Ramos (cell line): Measurements from ENCODE around the gene SLC8A3.

Experiments used
- in situ Hi-C: fragments of 300-500 bp; cut with MboI; formaldehyde crosslinking; loops from one replicate; pipeline ENCODE4 v1.14.3; 2022; ENCODE audit warnings: low sequenced_read_pairs; ENCODE audit not compliant: unreplicated experiment

Gene SLC8A3

DNA sequence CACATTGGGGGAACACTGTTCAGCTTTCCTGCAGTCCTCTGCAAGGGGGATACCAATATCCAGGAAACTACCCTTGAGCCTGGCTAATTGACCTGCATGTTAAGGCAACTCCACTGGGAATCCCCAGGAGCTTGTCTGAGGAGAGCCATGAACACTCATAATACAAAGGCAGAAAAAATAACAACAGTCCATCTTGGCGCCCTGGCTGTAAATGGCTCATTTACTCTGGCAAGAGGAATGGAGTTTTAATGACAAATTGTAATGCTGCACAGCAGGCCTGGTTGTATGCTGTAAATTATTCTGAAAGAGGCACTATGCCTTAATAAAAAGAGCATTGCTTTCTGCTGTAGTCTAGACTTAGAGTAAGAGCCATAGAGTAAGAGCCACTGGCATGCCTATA is 58.3 kb downstream of the SLC8A3 start:
- in situ Hi-C loops, result no loop called here

DNA sequence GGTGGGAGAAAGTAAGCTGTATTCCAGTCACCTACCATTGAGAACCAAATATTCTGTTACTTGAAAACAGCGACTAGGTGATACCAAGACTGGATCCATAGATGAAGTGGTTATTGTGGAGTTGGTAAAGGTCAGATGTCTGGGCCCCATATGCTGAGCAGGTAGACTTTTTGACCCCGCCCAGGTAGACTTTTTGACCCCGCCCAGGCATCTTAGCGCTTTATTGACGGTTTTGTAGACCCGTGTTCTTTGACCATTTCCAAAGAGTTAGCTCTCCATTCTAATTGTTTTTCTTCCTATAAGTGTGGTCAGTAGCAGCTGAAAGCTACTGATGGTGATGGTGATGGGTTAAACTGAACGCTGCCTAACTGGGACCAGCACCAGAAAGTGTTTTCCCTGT is 61.6 kb downstream of the SLC8A3 start:
- in situ Hi-C loops, result no loop called here

DNA sequence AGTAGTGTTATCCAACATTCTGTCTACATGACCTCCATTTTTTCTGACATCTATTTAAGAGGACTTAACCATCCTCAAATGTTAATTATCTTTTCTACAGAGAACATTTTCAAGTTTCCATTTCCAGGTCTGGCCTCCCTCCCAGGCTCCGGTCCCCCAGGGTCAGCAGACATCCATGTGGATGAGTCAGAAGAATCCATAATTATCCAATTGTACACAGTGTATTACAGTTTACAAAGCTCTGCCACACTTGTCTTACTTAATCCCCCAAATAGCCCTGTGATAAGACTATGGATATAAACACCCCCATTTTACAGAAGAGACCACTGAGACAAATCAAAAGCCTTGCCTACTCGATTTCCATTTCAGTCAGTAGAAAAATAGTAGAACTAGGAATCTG is 65.0 kb downstream of the SLC8A3 start:
- in situ Hi-C loops, result no loop called here

DNA sequence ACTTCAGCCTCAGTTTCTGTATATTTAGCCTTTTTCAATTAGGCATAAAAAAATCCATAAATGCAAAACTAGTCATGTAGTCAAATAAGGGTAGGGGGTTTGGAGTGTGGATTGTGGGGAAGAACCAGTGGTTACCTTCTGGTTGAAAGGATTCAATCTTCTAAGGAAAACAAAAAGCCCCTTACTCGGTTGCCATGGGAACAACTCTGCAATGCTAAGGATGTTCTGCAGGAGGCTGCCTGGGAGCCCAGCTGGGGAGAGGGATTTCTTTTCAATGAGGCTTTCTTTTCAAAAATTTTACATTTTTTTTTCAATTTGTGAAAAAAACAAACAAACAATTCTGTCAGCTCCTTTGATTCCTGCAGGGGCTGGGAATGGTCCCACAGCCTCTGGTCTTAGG is 67.2 kb downstream of the SLC8A3 start:
- in situ Hi-C loops, result no loop called here

DNA sequence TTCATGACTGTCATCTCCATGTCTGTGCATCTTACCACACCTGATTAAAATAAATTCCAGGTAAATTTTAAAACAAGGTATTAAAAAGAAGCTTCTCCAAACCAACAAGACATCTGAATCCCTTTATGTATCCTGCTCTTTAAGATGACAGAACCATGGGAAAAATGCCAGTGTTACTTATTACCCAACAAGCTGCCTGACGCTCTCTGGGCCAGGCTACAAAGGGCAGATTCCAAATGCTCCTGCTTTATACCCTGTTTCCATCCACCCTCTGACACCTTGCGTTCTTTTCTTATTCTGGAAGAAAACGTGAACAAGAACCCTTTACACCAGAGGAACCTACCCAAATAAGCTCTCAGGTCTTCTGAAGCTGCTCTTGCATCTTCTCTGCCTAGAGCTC is 70.7 kb downstream of the SLC8A3 start:
- in situ Hi-C loops, result no loop called here

DNA sequence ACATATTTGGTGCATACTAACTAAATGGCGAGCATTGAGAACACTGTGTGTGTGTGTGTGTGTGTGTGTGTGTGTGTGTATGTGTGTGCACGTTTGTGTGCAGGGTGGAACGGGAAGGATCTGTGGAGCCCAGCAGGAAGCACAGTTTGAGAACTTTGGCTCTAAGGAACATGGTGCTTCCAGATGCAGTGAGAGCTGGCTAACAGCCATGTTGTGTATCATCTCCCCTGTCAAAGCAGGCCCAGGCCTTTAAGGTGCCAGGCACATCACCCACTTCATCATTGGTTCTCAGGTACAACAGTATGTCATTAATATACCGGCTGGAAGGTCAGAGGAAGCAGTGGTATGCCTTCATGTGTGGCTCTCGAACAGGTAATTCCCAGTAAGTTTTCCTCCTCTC is 72.5 kb downstream of the SLC8A3 start:
- in situ Hi-C loops, result no loop called here

DNA sequence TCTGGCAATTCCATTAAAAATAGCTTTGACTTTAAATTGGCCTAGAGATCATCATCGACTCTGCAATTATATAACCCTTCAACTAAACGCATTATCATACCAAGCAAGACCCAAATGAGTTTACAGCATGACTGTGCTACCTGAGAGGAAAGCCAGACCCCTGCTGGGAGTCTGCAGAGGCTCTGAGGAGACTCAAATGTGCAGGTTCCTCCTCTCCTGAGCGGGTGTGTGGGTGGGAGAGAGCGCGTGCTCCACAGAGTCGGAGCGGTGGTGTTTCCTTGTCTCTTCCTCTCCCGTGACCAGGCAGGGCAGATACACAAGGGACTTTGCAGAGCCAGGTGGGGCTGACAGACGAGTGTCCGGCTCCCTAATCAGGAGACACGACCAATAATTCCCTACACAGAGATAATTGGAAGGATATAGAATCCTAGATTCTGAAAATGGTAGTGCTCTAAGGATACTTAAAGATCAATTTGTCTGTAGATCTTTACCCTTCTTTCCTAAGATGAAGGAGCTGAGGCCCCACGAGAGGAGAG is 74.1 kb downstream of the SLC8A3 start:
- in situ Hi-C loops, result no loop called here

DNA sequence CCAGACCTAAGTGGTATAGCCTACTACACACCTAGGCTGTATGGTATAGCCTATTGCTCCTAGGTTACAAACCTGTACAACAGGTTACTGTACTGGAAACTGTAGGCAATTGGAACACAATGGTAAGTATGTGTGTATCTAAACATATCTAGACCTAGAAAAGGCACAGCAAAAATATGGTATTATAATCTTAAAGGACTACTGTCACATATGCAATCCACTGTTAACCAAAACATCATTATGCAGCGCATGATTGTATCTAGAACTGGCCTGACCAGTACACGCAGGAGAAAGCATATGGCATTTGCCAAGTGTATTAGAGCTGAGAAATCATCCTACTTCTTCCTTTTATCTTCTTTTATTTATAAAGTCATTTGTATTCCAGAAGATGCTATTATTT is 75.5 kb downstream of the SLC8A3 start:
- in situ Hi-C loops, result no loop called here

DNA sequence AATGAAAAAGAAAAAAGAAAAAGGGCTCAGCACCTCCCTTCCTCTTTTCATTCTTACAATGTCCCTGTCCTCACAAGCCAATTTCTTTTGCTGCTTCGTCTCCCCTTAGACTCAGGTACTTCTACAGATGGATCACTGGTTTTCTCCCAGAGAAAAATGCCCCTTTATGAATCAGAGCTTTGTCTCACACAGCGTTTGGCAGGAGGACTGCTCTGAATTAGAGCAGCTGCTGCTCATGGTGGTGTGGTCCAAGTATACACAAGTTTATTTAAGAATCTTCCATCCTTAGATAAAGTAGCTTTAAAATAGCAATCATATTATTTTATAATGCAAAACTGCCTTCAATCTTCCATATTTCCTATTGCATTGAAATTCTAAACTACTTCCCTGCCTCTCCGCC is 80.3 kb downstream of the SLC8A3 start:
- in situ Hi-C loops, result no loop called here

DNA sequence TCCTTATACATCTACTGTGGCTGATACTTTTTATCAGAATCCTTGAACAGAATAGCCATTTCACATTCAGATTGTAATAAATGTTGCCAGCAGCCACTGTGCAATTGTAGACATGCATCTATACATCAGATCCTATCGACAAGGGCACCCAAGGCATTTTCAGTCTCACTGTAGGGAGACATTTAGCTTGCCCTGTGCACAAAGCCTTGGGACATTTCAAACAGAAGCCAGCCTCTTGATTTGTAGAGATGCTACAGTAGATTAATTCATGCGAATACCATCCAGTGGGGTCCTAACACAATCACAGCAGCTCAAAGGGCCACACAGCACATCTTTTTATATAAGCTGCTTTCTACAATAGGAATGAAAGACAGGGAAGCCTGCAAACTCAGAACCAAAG is 81.4 kb downstream of the SLC8A3 start:
- in situ Hi-C loops, result no loop called here

DNA sequence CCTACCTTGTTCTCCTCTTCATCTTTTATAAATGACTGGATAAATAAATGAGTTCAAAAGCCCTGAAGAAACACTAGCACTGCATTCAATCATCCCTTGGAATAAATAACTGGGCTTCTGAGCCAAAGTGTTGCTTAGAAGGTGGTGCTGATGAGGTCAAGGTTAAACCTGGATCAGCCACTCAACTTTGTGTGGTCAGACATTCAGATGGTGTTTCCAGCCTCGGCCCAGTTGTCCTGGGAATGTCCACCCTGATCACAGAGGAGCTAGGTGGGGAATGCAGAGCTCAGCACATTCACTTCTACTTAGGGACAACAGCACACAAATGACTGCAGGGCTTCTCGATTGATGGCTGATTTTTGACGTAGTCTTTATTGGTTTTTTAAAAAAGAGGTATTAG is 88.7 kb downstream of the SLC8A3 start:
- in situ Hi-C loops, result no loop called here

DNA sequence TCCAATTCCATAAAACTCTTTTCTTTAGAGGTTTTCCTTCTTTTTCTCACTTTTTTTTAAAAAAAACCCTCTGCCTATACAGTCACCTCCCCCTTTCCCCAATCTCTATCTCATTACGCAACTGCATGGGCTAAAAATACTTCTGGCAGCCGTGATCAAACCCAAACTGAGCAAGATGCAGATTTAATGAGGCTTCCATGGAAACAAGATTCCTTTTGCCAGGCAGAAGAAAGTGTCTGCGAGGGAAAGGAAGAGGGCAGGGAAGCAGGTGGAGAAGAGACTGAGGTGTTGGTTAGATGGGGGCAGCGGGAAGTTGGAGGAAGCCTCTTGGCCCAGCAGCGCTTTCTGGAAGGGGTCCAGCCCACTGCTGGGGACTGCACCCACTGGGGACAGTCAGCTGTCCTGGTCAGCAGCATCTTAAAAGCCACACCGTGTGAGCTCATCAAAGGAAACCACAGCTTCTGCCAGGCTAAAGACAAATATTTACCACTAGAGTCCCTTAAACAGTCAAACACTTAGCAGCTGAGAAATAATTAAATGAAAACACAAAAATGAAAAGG is 90.4 kb downstream of the SLC8A3 start:
- in situ Hi-C loops, result no loop called here

DNA sequence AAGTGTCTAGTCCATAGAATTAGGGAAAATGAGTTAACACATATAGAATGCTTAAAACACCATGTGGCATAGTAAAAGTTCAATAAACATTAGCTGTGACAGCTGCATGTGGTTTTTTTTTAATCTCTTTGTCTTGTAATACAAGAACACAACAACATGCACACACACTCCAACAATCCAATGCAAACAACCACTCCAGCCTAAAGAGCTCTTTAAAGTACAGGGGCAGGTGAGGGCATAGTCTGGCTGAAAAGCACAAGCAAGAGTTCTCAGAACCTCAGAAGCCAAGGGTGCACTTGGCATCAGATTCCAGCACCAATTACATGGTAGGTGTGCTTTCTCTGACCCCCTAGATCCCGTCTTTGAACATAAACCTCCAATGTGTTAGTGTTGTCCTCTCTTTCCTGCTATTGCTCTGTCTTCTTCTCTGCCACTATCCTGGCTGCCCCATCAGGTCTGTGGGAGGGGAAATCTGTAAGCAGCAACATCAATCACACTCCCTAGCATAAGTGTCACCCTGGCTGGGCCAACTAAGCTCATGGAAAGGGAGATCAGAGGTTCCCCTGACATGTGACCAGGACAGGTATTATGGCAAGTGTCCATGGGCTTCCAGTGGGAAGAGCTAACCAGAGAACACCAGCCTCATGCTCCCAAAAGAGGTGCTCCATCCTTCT is 91.0 kb downstream of the SLC8A3 start:
- in situ Hi-C loops, result no loop called here

DNA sequence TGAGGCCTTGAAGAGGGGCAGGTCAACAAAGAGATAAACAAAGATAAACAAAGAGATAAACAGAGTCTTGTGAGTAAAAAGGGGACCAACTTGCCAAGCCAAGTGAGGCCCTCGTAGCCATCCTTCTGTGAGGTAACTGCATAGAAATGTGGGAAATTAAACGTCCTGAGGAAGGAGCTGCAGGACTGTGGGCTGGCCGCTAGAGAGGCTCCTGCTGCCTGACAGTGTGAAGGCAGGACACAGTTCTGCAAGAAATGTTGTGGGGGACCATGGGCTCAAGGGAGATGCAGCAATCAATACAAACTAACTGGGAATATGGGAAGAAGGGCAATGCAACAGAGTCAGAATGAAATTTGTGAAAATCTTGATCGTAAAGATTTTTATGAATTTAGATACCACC is 91.9 kb downstream of the SLC8A3 start:
- in situ Hi-C loops, result no loop called here

DNA sequence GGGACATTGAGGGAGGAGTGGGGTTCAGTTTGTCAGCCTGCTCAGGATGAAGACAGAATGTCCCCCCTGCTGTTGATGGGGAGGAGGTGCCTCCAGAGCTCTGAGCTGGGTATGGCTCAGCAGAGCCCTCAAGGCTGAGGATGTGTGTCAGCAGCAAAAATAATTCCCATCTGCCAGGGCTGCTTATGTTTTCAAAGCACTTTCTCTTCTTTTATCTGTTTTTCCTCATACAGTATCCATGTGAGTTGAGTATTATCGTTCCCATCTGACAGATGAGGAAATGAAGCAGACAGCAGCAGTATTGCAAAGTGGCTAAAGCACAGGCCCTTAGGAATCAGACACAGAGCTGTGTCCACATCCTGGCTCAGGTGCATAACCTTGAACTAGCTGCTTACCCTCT is 94.1 kb downstream of the SLC8A3 start:
- in situ Hi-C loops, result no loop called here

DNA sequence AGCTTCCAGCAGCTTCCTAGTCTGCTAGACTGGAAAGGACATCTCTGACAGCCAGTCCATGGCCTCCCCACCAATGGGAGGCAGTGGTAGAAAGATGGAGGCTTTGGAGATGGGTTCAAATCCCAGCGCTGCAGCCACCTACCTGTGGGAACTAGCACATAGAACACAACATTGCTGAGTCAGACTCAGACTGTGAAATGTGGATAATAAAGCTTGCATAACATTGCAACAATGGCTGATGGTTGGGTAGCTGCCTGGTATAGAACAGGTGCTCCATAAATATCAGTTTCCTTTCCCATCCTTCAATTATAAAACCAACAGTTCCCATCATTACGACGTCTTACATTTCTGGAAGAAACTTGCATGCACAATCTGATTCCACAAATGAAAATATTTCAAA is 94.6 kb downstream of the SLC8A3 start:
- in situ Hi-C loops, result no loop called here

DNA sequence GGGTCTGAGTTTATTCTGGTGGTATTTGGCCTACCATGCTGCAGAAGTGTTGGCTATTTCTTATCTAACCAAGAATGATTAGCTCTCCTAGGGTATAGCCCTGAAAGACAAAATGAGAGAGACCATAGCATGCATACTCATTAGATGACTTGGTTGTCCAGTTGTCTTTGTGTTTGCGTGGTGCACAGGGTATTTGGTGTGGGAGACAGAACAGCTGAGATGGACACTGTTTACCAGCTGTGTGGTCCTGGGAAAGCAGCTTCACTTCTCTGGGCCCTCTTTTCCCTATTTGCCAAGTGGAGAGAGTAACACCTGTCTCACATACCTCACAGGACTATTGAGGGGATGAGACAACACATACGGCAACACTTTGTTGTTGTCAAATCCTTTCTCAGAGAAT is 95.6 kb downstream of the SLC8A3 start:
- in situ Hi-C loops, result no loop called here

DNA sequence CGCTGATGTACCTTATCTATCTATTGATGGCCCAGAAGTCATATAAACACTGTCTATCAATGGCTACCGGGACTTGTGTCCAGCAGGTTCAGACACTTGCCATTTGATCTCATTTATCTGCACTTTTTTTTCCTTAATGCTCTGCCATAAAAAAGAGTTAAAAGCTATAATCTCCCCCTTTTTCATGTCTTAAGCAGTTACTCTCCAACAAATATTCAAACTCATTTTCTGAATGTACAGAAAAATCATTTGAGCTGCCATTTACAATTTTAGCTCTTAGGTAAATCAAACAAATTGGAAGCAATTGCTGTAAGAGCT is 101.4 kb downstream of the SLC8A3 start:
- in situ Hi-C loops, result no loop called here

DNA sequence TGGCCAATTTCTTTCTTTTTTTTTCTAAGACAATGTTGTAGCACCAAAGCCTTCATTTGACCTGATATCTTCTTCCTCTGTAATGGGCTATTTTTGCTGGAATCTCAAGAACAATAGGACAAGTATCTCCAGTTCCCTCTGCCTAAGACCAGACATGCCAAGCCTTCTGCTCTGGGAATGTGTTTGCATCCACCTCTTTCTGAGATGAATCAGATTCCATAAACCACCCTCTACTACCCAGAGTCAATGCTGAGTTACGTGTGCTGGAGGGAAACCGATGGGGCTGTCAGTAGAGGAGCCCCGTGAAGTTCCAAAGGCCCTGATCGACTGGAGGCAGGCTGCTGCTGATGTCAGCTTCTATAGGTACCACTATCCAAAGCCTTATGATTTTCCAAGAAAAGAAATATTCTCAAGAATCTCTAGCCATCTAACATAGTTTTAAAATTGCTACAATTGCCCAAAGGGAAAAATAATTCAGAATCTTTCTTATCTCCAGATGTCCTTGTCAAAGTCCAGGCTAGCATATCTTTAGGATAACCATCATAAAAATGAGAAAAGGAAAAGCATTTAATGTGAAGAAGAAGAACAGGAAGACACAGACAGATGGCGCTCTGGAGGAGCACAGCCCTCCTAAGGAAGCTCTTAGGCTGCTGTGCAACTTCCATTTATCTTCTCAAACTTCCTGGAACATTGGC is 101.9 kb downstream of the SLC8A3 start:
- in situ Hi-C loops, result no loop called here

DNA sequence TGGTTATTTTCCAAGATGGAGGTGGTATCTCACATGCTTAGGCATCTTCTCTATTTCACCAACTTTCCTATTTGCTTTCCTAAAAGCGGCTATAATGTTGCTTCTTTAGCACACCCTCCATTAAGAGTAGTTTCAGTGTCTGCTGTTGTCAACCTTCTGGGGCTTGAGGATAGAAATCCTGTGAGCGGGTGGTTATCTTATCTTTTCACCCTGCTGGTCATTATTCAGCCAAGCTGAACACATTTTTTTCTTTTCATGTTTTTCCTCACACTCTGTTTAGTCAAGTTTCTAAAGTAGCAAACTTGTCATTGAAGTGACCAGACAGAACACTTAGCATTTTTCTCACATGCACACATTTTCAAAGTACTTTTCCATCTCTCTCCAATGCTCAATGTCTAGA is 104.5 kb downstream of the SLC8A3 start:
- in situ Hi-C loops, result no loop called here

DNA sequence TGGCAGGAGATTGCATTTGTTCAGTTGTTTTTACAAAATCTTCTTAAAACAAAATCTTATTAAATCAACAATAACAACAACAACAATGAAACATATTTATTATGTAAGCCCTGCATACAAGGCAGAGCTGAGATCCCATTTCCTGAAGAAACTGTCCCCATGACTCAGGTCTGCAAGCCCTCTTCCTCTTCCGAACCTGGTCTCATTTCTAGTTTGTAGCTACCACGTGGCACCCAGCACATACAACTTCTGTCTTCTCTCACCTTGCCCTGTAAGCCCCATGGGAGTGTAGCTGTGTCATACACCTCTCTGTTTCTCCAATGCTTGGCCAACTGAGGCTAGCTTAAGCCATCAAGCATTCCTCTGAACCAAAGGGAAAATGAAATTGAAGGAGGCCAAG is 106.4 kb downstream of the SLC8A3 start:
- in situ Hi-C loops, result no loop called here

DNA sequence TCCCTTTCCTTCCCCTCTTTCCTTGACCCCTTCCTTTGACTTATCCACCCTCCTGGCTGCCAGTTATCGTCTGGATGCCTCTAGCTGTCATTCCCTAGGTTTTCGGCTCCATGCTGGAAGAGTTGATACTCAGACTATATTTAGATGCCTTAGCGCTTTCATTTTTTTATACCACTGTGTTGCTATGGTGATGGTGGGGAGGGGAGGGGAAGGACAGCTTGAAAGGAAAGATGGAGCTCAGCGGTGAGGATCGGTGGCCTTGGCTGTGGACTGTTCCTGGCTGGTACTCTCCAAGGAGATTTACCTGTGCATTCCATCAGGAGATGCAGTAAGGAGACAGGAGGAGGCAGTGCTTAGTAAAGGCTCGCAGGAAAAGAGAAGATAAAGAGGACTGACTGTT is 108.7 kb downstream of the SLC8A3 start:
- in situ Hi-C loops, result no loop called here
